NK-92 (cell line): ENCODE measurements around the gene OR10K2.
"Not testable (repeated sequence)": the region's sequence is repeated elsewhere in the genome, so short reads cannot be mapped to it uniquely, and the experiment has no call there.

Source experiments
- DNase-seq: peaks from one replicate; lab custom pipeline; 2025; ENCODE audit not compliant: unreplicated experiment; lab: John Stamatoyannopoulos, UW

The OR10K2 gene

GRCh38 chr1:158426137-158426536 is at the start of gene OR10K2:
OR10K2 (minus strand) TSS chr1:158426237; CDS start chr1:158420866, 5,371 bp downstream.
- no peak for DNase-seq

GRCh38 chr1:158471920-158472319 is 45.9 kb upstream of the OR10K2 start, which contains the start of gene OR10R2:
OR10R2 (plus strand) TSS chr1:158472220; CDS start chr1:158472326, 106 bp downstream.
- no peak for DNase-seq

- DNase-seq: no peak
Observed at GRCh38 chr1:158461534-158461933, 35.5 kb upstream of the OR10K2 start, which contains the start of gene OR10K1. OR10K1 (plus strand) TSS chr1:158461834; CDS start chr1:158465562, 3,728 bp downstream.

DNA sequence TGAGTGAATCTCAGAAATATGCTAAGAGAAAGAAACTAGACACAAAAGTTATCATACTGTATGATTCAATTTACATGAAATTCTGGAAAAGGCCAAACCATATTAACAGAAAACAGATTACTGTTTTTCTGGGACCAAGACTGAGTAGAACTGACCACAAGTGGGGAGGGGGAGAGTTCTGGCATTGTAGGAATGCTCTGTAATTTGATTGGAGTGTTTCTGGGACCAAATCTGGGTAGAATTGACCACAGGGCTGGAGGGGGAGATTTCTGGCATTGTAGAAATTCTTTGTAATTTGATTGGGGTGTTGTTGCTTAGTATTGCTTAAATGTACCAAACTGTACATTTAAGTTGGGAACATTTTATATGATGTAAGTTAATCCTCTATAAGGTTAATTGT is 32.2 kb upstream of the OR10K2 start:
- no peak for DNase-seq

DNA sequence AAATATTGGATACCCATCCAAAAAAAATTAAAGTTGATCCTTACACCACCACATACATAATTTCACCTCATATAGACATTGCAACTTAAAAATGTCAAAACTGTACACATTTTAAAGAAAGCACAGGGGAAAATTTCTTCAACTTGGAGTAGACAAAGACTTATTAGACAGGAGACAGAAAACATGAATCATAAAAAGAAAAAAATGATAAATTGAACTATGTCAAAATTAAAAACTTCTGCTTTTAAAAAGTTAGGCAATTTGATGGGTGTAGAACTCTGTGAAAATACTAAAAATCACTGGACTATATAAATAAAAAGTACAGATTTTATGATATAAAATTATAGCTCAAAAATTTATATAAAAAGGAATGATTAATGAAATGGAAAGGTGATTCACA is 31.2 kb upstream of the OR10K2 start:
- no peak for DNase-seq

DNA sequence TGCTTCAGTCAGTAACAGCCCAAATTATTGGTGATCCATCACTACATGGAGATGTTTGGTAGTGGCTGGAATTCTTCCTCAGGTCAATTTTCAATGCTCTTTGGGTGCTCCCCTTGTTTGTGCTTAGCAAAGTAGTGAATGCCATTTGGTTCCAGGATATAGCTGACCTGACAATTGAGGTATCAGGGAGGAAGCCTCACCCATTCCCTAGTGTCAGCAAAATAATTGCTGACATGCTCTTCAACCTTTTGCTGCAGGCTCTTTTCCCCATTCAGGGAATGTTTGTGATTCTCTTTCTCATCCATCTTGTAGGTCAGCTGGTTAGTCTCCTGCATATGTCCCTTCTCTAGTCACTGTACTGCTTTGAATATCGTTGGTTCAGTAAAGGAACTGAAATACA is 28.5 kb upstream of the OR10K2 start:
- no peak for DNase-seq

- DNase-seq: no peak
Observed at GRCh38 chr1:158445376-158445775, 19.3 kb upstream of the OR10K2 start.

DNA sequence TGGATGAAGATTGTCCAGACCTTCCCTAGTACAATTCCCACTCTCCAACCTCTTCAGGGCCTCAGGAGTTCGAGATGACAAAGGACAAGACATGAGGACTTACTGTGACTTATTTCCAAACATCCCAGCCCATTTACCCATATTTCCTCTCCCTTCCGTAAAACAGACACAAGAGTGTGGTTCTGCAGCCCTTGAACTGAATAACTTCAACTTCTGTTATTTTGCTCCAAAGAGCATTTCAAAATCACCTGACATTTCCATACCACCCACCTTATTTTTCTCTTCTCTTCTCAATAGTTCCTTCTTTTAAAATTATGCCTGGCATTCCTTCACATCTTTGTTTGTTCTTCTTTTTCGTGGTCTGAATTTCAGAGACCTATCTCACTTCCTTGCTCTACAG is 8.7 kb upstream of the OR10K2 start:
- DNase-seq: no peak

DNA sequence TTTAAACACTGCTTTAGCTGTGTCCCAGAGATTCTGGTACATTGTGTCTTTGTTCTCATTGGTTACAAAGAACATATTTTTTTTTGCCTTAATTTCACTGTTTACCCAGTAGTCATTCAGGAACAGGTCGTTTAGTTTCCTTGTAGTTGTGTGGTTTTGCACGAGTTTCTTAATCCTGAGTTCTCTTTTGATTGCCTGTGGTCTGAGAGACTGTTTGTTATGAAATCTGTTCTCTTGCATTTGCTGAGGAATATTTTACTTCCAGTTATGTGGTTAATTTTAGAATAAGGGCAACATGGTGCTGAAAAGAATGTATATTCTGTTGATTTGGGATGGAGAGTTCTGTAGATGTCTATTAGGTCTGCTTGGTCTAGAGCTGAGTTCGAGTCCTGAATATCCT is 4.1 kb upstream of the OR10K2 start:
- DNase-seq: not testable (repeated sequence)

DNA sequence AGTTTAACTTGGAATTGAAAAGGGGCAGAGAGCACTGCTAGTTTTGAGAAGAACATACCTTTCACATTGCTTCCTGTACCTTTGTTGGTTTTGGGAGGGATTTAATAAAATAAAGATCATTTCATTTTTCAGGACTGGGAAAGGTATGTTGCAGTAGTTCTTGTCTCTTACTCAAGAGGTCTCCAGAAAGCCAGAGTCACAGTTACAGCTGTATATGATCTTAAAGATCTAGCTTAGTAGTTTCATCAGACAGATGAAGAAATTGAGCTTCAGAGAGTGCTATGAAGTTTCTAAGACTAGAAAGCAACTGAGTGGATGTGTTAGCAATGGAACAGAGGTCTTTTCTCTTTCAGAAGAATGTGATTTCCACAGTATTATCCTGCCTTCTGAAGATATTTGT is 1.0 kb downstream of the OR10K2 start:
- DNase-seq: no peak

- no peak for DNase-seq
Observed at GRCh38 chr1:158422212-158422611, 3.8 kb downstream of the OR10K2 start.

GRCh38 chr1:158417586-158417985 is 8.5 kb downstream of the OR10K2 start:
- no peak for DNase-seq

DNA sequence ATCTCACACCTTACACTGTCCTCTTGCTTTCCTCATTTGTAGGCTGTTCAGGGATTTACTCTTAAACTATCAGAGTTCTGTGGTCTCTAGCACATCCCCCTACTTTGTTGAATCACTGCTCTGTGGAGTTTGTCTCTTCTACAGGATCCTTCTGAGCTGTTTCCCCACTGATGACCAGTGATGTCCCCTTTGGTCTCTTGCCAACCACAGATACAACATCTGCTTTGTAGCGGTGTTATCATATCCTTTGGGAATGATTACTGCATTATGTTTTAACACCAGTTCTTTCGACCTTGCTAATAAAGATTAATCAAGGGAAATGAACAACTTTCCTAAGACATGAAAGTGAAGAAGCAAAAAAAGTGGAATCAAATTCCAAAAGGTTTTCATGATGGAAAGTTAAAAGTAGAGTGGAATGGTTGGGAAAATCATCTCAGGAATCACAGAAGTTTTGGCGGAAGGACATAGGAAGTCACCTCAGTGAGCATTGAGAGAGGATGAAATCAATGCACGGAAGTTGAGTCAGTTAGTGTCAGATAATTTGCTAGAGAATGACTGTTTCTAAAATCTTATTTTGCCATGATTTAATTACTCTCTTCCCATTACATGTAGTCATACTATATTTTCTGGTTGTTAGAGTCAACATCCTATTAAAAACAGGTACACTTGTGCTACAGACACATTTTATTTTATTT is 11.2 kb downstream of the OR10K2 start:
- DNase-seq: no peak

DNA sequence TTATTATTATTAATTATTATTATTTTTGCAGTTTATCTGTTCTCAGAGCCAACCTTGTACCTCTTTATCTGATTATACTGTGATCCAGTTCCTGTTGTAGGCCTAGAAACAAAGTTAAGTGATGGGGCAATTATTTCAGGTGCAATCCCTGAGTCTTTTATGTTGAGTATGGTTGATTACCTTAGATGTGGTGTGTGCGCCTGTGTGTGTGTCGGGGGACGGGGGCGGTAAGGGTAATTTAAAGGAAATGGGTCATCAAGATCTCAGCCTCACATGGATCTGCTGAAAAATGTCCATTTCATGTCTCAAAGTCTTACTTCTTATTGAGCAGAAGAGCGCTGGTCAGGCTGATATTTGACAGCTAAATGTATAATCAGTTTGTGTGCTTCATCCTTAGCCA is 18.9 kb downstream of the OR10K2 start:
- DNase-seq: no peak

GRCh38 chr1:158400871-158401270 is 25.2 kb downstream of the OR10K2 start:
- DNase-seq: no peak

GRCh38 chr1:158398818-158399514 is 27.1 kb downstream of the OR10K2 start, which contains the start of gene OR10T2:
OR10T2 (minus strand) TSS chr1:158399466; CDS start chr1:158399466, 0 bp downstream.
- no peak for DNase-seq

- no peak for DNase-seq
Observed at GRCh38 chr1:158396646-158397045, 29.4 kb downstream of the OR10K2 start.

DNA sequence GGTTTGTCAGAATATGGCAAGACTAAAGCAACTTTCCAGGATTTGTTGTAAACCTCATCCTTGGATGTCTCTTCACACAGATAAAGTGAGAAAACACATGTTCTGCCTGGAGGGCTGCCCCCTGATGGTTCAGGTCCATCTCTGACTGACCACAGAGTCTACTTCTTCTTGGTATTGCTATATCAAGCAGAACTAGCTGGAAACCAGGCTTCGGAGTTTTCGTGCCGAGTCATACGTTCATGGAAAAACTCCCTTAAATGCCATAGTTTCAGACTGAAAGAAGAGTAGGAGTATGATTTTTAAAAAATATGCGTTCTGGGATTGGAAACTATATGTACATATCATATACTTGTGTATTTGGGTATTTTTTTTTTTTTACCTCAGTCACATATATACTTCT is 32.6 kb downstream of the OR10K2 start:
- no peak for DNase-seq

DNA sequence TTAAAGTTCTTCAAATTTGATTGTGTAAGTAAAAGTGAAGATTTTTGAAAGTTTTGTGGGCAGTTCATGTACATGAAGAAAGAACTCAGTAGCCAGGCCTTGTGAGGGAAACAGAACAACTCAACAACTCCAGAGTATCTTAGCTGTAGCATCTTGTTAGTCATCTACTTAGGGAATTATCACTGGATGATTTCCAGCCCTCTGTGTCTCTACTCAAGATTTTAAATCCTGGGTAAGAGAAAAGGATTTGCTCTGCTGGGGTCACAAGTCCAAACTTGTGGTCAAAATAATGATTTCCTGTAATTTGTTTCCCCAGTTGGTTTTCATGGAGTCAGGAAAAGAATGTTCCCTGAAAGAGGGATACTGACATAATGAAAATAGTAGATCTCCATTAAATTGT is 34.9 kb downstream of the OR10K2 start:
- no peak for DNase-seq

DNA sequence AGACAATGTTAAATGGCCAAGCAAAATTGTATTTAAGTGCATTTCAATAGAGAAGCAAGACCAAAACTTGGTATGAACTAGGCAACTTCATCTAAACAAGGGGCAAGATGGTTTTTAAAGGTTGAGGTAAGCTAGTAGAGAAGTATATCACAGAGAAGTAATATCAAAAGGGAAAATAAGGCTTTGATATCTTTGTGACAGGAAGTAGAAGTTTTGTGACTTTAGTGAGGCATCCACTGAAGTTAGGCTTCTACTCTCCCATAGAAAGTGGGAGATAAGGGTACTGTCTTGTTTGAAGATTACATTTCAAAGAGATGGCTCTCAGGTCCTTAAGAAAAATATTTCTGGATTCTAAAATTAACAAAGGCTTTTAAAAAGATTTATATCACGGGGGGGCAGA is 35.7 kb downstream of the OR10K2 start:
- no peak for DNase-seq

DNA sequence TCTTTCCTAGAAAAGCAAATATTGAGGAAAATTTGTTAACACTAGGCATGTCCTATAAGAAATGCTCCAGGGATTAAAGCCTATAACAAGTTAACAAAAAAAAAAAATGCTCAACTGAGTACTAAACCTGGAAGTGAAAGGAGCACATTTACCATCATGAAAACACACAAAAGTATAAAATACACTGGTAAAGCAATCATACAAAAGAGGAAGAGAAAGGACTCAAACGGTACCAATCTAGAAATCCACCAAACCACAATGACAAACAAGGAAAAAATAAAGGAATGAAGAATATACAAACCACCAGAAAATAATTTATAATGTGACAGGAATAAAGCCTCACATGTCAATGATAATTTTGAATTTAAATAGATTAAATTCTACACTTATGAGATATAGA is 51.2 kb downstream of the OR10K2 start:
- DNase-seq: no peak

DNA sequence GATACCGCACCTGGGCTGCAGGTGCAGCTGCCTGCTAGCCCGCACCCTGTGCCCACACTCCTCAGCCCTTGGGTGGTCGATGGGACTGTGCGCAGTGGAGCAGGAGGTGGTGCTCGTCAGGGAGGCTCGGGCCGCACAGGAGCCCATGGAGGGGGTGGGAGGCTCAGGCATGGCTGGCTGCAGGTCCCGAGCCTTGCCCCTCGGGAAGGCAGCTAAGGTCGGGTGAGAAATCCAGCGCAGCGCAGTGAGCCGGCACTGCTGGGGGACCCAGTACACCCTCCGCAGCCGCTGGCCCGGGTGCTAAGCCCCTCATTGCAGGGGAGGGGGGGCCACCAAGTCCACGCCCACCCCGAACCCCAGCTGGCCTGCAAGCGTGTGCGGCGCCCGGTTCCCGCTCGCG is 51.9 kb downstream of the OR10K2 start:
- not testable (repeated sequence) for DNase-seq
